Transverse colon (tissue), 3 donors: ENCODE data around the gene KCNH3.

ENCODE experiments used
- CTCF ChIP-seq, 5 experiments: fragments of 200-600 bp in 3 of 5; fragments of 450-650 bp in 2 of 5; sonication (generic) in 3 of 5; IDR thresholded peaks; 1 replicate in 2 of 5; 2 replicates in 3 of 5; pipeline ENCODE4 v1.5.1; 2016 to 2017; ENCODE audit warnings: antibody characterized with exemption in 5 of 5, inconsistent platforms in 3 of 5, mild to moderate bottlenecking in 2 of 5, moderate library complexity in 1 of 5
- POLR2A ChIP-seq: fragments of 450-650 bp; IDR thresholded peaks from one replicate; pipeline ENCODE4 v1.6.1; 2016; ENCODE audit warnings: antibody characterized with exemption, mild to moderate bottlenecking, moderate library complexity

GRCh38 chr12:49550693-49551252 is 11.9 kb downstream of the KCNH3 start:
- no peak for TF ChIP-seq POLR2A
- no peak for TF ChIP-seq CTCF (IDR thresholded peaks at IDR 0.05)
